NOMO-1 treated with DMSO at 0.1 percent for 48 hours (cell line): ENCODE measurements around the gene ATOSB.

Experiments used
- DNase-seq: peaks from one replicate; lab custom pipeline; 2025; ENCODE audit not compliant: unreplicated experiment; lab: John Stamatoyannopoulos, UW

Gene ATOSB

DNA sequence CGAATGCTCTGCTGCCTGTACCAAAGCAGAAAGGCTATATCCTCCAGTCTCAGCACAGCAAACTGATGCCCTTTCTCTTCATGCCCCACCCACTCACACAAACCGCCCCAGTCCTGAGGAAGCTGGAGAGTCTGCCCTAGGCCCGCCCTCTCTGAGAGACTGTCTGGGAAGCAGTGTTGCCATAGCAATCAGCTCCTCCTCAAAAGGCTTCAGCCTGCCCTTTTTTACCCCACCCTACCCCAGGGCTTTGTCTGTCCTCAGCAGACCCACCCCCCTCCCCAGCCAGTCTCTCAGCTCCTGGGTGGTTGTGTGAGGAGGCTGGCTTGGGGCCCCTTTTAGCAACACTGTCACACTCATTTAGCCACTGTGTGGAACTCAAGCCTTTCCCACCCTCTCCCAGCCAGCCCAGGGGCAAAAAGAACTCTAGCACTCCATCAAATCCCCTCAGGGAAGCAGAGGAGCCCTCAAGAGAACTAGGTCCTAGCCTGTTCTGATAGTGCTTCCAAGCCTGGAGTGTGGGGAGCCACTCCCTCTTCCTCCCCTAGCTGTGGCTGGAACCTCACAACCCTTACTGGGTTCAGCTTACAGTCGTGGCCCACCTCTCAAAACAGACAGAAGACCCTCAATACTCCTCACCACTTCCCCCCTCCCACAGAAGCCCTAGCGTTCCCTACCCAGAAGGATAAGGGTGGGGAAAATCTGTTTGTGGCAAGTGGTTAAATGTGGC lies 1.4 kb downstream of the ATOSB start:
- peak; percentile 93 for DNase-seq

DNA sequence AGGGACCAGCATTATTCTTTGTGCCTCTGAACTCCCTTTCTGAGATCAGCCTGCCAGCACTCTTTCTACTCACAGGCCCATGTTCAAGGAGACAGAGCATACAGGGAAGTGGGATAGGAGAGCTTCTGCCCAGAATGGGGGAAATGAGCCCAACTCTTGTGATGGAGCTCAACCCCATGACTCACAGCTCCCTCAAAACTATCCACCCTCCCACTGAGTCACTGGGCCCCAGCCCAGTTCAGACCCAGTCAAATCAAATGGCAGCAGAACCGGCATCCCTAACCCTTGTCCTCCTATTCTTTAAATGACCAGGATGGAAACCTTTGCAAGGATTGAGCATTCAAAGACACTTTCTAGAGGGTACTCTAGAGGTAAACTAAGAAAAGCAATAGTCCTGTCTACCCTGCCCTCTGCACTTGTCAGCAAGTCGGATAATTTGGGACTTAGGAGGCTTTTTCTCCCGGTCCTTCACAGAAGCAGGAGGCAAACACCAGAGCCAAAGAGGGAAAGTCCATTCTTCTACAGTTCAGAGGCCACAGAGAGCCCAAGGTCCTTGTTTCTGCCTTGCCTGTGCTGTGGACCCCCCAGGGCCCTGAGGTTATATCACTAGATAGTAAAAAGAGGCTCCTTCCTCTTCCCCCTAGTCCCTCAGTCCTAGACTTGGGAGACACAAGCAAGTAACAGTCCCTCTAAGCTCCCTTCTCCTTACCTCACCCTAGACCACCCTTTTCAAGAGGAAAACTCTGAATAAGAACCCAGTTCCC lies 3.2 kb downstream of the ATOSB start:
- peak; percentile 32 for DNase-seq

DNA sequence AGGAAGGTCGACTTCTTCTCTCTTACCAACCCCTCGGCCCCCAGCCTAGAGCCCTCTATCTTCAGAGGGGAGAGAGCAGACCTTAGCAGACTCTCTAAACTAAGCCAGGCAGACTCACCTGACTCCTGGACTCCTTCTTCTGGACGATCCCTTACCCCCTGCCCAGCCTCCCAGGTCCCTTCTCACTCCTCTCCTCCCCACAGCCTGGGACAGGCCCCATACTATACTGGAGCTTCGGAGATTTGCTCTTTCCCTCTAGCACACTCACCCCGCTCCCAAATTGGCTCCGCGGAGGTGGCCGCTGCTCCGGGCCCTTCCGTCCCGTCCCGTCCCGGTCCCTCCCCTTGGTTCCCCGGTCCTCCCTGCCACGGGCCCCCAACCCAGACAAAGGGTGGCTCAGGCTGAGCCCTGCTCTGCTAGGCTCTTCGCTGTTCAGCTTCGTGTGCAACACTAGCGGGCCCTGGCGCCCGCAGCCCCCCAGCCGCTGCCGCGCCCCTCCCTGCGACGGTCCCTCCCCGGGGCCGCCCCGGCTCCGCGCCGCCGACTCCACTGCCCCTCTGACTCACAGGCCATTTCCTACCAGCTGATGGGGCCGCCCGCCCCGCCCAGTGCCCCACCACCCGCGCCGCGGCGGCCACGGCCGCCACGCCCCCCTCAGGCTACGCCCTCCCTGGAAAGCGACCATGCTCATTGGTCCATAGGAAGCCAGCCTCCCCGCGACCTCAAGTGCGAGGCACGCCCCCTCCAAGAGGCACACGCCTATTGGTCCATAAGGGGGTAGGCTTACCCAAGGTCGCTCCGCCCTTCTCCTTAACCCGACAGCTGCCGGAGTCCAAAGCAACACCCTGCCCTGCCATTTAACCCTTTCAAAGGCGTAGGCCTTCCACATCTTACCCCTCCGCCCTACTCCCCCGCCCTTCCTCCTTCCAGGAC lies 4.4 kb downstream of the ATOSB start:
- peak; percentile 99 for DNase-seq

DNA sequence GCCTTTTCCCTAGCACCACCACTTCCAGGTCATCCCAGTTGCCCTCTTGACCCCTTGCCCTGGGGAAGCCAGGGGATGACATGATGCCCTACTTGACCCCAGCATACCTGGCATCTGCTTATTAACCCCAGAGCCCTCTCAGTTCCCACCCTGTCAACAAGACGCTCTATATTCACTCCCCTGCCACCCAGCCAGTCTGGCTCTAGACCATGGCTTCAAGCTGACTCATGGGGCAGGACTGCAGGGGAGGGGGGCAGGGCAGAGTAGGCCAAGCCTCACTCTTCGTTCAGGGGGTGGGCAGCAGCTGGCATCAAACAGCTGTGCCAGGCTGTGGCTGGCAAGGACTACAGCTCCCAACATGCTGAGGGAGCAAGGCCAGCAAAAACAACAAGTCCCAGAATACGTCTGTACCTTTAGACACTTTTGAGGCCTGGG lies 5.3 kb downstream of the ATOSB start:
- no peak for DNase-seq

DNA sequence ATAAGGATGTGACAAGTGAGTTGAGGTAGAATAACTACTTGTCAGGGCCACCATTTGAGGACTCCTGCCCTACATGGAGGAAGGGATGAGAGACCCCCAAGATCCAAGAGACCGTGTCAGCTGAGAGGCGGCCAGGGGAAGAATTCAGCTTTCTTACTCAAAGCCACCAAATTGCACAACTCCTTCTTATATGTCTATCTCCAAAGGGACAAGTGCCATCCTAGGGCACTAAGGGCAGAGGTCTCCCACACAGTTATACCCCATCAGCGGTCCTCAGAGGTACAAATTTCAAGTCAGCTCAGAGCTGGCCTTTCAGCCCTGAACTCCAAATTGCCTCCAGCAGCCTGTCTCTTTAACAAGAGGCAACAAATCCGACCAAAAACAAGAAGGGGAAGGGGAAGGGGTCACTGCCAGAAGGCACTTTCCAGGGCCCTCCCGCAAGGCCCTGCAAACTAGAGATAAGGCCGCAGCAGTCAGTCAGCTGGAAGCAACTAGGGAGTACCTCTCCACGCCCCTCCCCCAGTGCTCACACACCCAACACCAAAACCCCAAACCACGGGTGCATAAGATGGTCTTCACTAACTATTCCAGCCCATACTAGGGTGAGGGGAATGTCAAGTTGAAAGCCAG lies 6.6 kb downstream of the ATOSB start:
- DNase-seq, result no peak

DNA sequence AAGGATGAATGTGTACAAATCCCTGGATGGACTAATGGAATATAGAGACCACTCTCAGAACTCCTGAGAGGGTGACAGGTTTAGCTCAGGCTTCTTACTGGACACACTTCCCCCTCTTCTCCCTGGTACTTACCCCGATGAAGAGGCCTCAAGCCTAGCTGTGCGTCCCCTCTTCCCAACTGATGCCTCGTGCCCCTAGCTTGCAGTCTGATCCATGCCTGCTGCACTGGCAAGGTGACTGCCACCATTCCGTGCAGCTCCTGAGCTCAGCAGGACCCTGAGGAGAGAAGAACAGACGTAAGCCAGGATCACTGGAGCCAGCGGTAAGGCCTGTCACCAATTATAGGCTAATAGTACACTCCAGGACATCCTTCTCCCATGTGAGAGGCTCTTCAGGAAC lies 7.2 kb downstream of the ATOSB start:
- DNase-seq, result no peak

DNA sequence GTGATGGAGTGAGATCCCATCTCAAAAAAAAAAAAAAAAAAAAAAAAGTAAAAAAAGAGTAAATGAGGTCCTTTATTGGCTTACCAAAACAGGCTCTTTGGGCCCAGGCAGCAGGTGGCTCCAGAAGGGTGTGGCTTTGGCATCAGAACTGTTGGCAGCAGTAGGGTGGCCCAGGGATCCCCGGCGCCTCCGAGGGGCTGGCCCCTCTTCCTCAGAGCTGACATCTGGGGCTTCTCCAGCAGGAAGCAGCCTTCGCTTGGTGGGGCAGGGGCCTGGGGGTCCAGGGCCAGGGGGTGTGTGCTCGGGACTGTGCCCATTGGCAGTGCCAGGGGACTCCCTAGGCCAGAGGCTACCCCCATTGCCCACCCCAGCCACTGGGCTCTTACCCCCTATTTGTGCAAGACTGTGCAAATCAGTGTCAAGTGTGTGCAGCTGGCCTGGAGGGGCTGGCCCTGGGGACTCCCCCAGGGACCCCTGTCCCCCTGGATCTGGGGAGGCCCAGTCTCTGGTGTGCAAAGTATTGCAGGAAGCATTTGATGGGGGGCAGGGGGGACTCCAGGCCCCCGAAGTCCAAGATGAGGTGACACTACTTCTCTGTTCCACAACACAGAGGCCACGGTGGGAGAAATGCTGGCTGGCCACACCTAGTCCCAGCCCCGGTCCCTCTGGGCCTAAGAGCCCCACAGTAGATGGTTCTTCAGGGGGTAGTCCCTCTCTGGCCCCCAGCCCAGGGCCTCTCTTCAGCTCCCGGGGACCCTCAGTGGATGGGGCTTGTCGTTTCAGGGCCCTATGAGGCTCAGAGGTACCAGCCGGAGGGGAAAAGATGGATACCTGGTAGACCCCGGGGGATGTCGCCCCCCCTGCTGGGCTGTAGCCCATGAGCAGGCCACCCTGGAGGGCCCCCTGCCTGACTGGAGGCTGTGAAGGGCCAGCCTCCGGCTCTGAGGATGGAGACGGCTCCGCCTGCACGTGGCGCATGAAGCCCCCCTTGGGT lies 8.1 kb downstream of the ATOSB start:
- no peak for DNase-seq

DNA sequence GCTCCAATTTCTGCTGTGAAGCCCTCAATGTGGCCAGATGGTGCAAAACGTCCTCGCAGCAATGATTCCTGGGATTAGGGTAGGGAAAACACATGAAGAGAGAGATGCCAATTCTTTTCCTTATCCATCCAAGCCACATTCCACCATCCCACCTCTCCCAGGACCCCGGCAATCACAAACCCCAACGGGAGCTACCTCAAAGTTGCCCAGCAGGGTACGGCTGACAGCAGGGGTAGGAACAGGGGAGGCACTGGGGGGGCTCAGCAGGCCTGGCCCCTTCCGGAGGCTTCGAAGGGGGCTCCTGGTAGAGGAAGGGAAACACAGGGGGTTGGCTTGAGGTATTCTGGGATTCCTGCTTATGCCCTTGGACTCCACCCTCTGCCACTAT lies 9.3 kb downstream of the ATOSB start:
- DNase-seq, result no peak

DNA sequence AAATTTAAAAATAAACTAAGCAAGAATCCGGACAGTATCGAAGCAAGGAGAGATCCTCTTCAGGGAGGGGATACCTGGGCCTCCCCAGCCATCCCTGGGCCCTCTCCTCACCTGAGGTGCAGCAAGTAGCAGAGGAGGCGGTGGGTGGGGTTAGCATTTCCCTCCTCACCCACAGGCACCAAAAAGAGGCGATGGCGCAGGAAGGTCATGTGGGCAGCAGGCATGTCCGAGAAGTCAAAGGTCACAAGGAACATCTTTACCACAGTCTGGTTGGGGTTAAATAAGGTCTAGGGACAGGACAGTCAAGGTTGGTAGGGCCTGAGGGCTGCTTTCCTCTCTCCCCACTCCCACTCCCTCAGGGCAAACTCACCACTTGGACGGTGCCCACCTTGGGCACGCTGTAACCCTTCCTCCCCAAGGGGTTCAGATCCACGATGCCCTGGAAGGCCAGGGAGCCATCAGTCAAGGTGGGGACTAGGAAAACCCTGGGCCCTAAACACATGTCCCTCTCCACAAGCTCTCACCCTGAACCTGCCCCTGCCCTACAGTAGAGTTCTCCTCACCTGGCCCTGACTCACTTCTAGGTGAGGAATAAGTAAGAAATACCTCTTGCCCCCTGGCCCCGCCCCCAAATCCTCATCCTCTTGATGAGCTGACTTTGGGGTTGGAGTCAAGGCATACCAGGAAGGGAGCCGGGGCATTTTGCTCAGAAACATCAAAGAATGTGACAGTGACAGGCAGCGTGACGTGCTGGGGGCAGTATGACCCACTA lies 9.9 kb downstream of the ATOSB start:
- no peak for DNase-seq

DNA sequence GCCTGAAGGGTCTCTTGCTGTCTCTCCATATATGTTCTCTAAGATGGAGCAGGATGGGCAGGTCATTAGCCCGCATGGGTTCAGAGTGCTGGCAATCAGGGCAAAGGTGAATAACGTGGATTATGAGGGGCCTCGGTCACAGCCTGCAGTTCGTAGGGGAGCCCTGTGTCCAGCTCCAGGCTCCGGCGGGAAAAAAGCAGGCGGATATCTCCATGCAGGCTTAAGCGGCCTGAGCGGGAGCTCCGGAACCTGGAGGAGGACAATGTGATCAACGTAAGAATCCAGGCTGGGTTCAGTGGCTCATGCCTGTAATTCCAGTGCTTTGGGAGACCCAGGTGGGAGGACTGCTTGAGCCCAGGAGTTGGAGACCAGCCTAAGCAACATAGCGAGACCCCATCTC lies 10.5 kb downstream of the ATOSB start:
- no peak for DNase-seq

DNA sequence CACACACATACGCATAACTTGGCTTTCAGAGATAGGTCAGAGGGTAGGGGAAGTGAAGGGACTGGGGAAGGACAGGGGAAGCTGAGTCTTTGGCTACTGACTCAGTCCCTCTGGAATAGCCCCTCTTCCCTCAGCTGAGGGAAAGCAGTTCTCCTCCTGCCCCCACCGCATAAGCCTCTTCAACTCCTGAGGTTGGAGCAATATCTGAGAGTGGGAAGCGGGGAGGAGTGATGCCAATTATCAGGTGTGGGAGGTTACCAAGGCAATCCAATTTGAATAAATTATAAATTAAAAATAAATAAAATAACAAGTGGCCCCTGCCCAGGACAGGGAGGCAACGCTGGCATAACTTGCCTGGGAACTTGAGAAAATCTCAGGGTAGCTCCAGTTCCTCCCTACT lies 11.1 kb downstream of the ATOSB start:
- no peak for DNase-seq

DNA sequence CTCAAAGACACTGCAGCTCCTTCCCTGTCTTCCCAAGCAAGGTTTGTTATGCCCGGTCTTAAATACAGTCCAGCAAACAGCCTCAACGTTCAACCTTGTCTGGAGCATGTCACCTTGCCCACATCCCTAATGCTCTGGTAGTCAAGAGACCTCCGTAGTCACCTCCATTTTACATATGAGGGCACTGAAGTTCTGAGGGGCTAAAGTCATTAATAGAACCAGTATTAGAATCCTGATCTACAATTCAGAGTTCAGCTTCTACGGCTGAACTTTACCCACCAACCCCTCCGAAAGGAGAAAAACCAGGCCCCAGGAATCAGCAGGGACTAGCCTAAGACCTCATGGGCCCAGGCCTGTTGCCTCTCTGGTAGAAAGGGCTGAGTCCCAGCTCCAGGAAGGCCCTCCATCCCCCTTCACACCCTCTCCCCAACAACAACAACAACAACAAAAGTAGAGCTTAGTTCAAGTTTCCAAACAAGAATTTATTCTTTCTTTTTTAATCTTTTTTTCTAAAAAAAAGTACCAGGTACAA lies 11.9 kb downstream of the ATOSB start:
- no peak for DNase-seq

DNA sequence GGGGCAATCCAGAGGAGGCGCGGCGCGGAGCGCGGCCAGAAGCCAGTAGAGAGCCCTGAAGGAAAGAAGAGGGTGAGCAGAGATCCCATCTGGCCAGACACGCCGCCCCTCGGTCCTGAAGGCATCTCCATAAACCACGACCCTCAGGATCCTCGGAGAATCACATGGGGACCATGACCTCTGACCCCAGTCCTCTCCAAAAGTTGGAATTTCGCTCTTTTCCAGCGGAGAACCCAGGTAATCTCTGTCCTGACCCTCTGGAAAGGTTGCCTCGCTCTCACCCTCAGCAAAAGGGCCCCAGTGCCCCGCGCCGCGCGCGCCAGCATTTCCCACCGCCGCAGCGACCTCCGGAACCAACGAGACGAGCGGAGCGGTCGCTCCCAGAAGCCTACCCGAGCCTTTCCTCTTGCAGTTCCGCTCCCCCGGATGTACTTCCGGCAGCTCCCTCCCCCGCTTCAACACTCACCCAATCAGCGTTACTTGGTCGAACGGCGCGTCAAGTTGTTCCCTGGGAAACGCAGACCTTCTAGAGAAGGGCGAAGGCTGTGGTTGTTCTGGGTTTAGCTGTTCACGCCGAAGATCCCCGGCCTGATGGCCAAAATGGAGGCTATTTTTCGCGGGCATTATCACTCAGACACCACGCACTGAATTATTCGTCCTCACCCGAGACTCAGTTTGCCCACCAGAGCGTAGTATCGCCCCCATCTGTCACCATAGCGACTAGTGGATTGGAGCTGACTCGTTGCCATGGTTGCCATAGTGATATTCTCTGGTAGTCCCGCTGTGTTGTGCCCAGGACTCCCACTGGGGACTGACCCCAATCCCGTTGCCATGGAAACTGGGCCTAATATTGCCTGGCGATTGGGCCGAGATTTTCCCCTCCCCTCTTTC lies 12.6 kb downstream of the ATOSB start, which contains the start of gene STOML2:
Gene STOML2 (minus strand): TSS at position 363 of the 891 bp plus-strand sequence. CDS start 37 bp downstream, at position 326.
- peak; percentile 99 for DNase-seq

DNA sequence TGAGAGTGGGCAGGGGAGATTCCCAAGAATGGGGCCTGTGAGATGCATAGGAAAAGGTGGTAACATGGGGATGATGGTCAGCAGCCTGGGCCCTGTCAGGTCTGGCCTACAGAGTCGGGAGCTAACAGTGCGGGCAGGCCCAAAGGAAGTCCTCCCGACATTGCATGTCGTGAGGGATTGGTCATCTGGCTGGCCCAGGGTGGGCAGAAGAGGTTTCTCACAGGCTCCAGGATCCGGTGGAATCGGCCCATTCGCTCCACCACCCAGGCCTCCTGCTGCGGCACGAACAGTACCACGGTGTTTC lies 13.2 kb downstream of the ATOSB start:
- no peak for DNase-seq

DNA sequence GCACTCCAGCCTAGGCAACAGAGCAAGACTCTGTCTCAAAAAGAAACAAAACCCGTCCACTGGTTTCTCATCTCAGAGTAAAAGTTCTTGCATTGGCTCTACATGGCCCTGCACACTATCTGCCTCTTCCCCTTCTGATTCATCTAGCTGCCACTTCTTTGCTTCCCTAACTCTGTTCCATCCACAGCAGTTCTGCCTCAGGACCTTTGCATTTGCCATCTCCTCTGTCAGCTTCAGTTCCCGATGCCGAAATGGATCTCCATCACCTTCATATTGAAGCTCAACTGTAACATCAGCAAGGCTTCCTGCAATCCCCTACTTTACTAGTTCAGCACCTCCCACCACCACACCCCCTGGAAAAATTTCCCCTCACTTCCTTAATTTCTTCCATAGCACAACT lies 18.1 kb downstream of the ATOSB start:
- no peak for DNase-seq

DNA sequence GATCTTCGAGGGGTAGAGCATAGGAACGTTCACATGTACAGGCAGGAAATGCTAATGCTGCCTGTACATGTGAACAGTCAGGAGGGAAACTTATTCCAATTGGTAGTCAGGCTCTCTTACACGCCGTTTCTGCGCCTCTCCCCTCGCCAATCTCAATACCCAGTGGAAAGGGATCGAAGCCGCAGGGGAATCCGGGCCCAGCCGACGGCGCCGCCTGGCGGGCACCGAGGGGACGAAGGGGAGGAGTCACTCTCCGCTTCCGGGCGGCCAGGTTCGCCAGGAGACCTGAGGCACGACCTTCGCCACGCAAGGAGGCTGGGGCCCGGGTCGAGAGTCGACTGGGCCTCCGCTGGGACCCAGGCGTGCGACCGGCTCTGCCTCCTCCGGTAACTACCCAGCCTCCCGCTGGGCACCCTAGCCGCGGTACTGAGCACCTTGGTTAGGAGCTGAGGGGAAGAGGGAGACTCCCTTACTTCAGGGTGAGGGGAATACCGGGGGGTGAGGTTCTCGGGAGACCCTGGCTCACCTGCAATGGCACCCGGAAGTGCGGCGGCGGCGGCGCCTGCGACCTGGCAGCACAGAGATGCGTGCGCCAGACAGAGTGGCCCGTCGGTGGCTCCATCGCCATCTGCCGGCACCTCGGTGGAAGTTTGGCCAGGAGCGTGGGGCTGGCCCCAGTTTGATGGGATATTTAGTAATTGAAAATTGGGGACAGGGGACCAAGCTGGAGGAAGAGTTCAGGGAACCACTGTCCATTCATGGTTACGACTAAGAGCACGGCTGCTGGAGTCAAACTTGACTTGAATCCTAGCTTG lies 19.4 kb downstream of the ATOSB start, which contains the start of gene PIGO:
Gene PIGO (minus strand): TSS at position 557 of the 815 bp plus-strand sequence. CDS start 1,026 bp downstream, outside the sequence.
- DNase-seq, result peak; percentile 93

DNA sequence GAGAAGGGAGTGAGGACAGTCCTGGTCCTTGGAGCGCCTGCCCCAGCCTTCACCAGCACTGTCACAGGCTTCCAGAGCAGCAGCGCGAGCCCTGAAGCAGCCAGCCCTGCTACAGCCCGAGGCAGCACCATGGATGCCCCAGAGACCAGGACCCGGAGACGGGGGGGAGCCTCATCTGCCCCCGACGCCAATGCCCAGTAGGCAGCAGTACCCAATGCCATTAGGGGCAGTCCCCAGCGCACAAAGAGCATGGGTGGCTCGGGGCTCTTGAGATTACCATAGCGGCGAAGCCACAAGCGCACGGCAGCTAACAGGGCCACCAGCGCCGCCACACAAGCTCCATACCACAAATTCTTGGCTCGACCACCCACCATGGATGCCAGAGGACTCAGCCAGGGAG lies 24.1 kb downstream of the ATOSB start:
- no peak for DNase-seq
